Left lobe of liver (tissue), 2 donors: ENCODE data around the gene NUCB1. TPM values are rescaled to one million over a fixed set of nuclear protein-coding genes. Genes with fewer than 3 reads are reported as not detected.
"Not testable (repeated sequence)": the region's sequence is repeated elsewhere in the genome, so short reads cannot be mapped to it uniquely, and the experiment has no call there.

Experiments used
- ATAC-seq: fragments of 200-7000 bp; cut with Tn5 transposase; one replicate; pipeline ENCODE4 v1.9.1; 2020; ENCODE audit warnings: mild to moderate bottlenecking, moderate library complexity
- DNase-seq: peaks from one replicate; pipeline ENCODE4 v3.0.0-alpha.2; 2020; ENCODE audit warnings: low spot score
- total RNA-seq: library from RNA; stranded (reverse); gene quantifications from one replicate; pipeline ENCODE4 v1.2.1, GENCODE V29; 2021
- donor health status: DM: no; HTN: no; CAD: no; lungs with moderate emphysema.
- donor health status: DM: no; HTN: yes; CAD: no.

The NUCB1 gene
- total RNA-seq, 1 donor from 2014 or later: 300 TPM

DNA sequence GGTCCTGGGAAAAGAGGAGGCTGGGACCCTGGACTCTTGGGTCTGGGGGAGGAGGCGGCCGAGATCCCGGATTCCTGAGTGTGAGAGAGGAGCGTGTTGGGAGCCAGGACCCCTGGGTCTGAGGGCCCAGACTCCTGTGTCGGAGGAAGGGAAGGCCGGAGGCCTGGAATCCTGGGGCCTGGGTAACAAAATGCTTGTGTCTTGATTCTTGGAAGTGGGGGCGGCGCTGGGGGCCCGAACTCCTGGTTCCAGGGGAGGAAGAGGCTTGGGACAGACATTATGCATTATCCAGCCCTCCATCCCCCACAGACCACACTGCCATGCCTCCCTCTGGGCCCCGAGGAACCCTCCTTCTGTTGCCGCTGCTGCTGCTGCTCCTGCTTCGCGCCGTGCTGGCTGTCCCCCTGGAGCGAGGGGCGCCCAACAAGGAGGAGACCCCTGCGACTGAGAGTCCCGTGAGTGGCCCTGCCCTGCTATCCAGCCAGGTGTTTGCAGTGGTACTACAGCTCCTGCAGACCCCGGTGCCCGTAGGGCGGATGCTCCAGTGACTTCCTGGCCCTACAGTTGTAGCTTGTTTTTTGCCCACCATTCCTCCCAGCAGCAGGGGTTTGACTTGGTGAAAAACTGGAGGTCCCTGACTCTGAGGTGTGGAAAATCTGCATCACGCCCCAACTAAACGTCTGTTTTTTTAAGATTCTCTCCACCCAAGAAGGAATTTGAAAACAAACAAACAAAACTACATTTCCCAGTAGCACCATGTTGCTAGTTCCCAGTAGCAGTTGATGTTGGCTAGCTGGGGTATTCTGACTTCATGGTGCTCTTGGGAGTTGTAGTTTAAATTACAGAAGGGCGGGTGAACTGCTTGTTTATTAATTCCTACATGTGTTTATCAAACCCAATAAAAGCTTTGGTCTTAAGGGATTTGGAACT lies 630 bp downstream of the NUCB1 start:
- ATAC-seq: peak; percentile 45
- DNase-seq: no peak

DNA sequence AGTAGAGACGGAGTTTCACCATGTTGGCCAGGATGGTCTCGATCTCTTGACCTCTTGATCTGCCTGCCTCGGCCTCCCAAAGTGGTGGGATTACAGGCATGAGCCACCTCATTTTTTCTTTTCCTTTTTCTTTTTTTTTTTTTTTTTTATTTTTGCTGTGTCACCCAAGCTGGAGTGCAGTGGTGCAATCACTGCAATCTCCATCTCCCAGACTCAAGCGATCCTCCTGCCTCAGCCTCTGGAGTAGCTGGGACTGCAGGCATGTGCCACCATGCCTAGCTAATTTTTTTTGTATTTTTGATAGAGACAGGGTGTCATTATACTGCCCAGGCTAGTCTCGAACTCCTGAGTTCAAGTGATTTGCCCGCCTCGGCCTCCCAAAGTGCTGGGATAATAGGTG lies 2.2 kb downstream of the NUCB1 start:
- ATAC-seq, DNase-seq: not testable (repeated sequence)

DNA sequence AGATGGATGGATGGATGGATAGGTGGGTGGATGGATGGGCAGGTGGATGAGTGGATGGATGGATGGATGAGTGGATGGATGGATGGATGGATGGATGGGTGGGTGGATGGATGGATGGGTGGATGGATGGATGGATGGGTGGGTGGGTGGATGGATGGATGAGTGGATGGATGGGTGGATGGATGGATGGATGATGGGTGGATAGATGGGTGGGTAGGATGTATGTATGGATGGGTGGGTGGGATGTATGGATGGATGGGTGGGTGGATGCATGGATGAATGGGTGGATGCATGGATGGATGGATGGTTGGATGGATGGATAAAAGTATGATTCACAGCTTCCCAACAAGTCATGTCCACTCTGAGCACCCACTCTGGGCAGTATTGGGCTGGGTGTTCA lies 3.7 kb downstream of the NUCB1 start:
- ATAC-seq, DNase-seq: not testable (repeated sequence)

DNA sequence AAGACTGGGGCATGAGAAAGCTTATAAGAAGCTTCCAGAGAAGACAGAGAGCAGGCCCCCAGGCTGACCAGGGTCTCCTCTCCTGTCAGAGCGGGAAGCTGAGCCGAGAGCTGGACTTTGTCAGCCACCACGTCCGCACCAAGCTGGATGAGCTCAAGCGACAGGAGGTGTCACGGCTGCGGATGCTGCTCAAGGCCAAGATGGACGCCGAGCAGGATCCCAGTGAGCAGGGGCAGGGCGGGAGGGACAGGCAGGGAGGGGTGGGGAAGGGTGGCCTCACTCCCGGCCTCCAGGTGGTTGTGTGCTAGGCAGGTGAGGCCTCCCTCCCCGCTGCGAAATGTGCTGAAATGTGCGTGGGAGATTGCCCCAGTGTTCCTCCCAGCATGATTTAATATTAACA lies 5.6 kb downstream of the NUCB1 start:
- no peak for ATAC-seq
- DNase-seq: no peak

DNA sequence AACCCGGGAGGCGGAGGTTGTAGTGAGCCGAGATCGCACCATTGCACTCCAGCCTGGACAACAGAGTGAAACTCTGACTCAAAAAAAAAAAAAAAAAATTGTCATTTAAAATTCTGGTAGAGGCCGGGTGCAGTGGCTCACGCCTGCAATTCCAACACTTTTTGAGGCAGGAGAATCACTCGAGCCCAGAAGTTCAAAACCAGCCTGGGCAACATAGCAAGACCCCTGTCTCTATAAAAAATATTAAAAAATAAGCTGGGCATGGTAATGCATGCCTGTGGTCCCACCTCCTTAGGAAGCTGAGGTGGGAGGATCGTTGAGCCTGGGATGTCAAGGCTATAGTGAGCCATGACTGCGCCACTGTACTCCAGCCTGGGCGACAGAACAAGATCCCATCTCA lies 6.2 kb downstream of the NUCB1 start:
- no peak for DNase-seq
- ATAC-seq: no peak

DNA sequence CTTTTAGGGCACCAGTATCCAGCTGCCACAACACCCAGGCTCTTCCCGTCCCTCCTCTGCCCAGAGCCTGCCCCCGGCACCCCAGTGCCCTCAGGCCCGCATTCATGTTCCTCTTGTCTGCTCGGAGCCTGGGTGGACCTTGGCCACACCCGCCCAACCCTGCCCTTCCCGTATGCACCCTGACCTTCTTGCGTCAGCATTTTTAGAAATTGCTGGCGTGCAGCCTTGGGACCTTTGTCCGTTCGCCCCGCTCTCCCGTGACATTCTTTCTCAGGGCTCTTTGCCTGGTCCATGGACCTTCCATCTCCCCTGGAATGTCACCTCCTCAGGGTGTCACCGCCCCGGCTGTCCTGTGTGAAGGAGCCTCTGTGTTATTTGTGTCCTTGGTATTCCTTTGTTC lies 7.6 kb downstream of the NUCB1 start:
- peak; percentile 90 for ATAC-seq

DNA sequence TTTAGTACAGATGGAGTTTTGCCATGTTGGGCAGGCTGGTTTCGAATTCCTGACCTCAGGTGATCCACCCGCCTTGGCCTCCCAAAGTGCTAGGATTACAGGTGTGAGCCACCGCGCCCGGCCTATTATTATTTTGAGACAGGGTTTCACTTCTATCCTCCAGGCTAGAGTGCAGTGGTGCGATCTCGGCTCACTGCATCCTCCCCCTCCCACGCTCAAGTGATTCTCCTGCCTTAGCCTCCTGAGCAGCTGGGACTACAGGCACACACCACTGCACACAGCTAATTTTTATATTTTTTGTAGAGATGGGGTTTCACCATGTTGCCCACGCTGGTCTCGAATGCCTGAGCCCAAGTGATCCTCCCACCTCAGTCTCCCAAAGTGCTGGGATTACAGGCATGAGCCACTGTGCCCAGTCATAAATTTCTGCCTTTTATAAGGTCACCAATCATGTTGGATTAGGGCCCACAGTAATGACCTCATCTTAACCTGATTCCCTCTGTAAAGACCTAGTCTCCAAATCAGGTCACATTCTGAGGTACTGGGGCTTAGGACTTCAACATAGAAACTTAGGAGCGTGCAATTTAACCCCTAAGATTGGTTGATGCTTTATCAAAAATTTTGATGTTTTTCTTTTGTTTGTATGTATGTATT lies 9.4 kb downstream of the NUCB1 start:
- DNase-seq, ATAC-seq: not testable (repeated sequence)

More for the DNA sequence above, 7.6 kb downstream of the NUCB1 start:
- peak; percentile 96 for DNase-seq

DNA sequence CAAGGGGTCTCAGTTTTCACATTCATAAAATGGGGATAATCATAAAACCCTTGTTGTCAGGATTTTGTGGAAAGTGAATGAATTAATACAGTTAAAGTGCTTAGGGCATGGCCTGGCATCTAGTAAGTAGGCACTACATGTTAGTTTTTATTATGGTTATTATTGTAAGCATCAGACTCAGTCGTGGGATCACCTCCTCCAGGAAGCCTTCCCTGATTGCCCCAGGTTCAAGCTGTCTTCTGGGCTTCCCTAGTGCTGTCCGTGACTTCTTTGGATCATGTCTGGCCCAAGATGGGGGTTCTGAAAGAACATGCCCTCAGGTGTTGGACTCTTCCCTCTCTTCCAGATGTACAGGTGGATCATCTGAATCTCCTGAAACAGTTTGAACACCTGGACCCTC lies 10.7 kb downstream of the NUCB1 start:
- no peak for ATAC-seq
- no peak for DNase-seq

DNA sequence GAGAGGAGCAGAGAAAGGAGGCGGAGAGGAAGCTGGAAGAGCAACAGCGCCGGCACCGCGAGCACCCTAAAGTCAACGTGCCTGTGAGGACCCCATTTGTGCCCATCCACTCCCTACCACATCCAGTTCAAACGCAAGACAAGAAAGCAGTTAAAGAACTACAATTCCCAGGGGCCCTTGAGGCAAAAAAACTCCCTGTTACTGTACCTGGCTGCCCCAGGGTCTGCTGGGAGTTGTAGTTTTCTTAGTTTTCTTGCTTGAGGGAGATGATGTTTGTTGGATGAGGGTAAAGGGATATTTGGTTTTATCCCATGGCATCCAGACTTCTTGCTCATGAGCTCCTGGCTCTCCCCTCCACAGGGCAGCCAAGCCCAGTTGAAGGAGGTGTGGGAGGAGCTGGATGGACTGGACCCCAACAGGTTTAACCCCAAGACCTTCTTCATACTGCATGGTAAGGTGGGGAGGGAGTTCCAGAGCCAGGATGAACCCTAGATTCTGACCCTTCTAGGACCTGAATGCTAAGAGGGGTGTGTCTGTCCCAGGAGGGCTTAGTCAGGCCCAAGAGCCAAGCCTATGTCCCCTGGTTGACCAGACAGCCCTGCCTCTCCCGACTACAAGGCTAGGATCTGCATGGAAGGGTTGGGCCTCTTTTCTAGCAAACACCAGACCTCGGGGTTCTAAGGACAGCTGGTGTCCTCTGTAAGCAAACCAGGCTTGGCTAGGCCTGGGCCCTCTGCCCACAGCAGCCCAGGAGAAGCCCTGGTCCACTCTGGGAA lies 13.2 kb downstream of the NUCB1 start:
- DNase-seq: no peak
- no peak for ATAC-seq

DNA sequence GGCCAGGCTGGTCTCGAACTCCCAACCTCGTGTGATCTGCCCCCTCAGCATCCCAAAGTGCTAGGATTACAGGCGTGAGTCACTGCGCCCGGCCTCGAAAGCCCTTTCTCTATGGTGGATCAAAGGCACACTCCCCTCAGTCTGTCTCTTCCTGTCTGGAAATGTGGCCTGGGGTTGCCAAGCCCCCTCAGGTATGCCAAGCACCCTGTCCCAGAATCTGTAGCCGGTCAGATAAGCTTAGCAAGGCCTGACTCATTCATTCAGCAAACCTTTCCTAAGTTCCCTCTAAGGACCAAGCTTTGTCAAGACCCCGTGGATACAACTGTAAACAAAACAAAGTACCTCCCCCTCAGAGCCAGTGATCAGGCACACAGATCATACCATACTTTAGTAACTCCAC lies 14.1 kb downstream of the NUCB1 start:
- DNase-seq (no peak), ATAC-seq (no peak)

DNA sequence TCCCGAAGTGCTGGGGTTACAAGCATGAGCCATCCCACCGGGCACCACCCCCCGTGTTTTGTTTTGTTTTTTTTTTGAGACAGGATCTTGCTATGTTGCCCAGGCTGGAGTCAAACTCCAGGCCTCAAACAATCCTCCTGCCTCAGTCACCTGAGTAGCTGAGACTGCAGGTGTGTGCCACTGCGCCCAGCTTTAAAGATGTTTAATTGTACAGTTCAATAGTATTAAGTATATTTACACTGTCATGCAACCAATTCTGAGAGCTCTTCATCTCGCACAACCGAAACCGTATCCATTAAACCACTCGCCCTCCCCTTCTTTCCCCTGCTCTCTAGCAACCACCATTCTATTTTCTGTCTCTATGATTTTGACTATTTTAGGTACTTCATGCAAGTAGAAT lies 15.6 kb downstream of the NUCB1 start:
- ATAC-seq (no peak), DNase-seq (no peak)

DNA sequence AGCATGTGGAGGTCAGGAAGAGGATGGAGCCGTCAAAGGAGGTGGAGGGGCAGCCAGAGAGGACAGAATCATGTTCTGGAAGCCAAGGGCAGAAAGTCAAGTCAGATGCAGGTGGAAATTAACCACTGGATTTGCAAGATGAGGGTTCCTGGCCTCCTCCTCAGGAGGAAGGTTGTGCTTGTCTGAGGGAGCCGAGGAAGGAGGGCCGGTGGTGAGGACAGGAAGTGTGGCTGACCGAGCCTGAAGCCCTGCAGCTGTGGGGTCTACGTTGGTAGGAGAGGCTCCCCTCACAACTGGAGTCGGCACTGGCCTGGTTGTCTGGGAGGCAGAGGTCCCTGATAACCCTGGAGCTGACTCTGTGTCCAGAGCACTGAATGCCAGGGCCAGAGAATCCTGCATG lies 18.0 kb downstream of the NUCB1 start:
- DNase-seq: no peak
- no peak for ATAC-seq

DNA sequence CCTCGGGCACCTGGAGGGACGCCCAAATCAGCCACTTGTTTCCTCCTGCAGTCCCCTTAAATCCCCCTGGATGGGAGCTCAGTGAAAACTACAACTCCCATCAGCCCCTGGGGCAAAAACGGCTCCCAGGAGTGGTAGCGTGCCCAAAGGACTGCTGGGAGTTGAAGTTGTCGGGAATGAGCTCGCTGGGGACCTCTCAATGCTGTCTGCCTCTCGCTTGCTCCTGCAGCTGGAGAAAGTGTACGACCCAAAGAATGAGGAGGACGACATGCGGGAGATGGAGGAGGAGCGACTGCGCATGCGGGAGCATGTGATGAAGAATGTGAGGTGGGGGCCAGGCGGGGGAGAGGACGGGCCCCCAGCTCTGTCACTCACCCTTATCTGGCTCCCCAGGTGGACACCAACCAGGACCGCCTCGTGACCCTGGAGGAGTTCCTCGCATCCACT lies 18.7 kb downstream of the NUCB1 start:
- DNase-seq (no peak), ATAC-seq (peak; percentile 39)

DNA sequence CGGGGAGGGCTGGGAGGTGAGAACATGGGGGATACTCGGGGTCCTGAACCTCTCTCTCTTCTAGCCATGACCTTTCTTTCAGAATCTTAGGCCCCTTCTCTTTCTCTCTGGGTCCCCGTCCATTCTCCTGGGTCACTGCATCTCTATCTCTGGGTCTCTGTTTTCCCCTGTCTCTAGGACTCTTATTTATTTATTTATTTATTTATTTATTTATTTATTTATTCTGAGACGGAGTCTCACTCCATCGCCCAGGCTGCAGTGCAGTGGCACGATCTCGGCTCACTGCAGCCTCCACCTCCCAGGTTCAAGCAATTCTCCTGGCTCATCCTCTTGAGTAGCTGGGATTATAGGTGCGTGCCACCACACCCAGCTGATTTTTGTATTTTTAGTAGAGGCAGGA lies 19.2 kb downstream of the NUCB1 start:
- ATAC-seq, DNase-seq: not testable (repeated sequence)

DNA sequence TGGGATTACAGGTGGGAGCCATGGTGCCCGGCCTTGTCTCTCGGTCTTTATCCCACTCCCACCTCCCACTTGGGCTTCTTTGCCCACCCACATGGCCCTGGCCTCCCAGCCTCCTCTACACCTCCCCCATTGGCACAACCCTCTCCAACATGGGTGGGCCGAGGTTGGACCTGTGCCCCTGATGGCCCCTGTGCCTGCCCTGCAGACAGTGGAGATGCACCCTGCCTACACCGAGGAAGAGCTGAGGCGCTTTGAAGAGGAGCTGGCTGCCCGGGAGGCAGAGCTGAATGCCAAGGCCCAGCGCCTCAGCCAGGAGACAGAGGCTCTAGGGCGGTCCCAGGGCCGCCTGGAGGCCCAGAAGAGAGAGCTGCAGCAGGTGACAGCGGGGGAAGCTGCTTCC lies 20.8 kb downstream of the NUCB1 start:
- ATAC-seq: no peak

DNA sequence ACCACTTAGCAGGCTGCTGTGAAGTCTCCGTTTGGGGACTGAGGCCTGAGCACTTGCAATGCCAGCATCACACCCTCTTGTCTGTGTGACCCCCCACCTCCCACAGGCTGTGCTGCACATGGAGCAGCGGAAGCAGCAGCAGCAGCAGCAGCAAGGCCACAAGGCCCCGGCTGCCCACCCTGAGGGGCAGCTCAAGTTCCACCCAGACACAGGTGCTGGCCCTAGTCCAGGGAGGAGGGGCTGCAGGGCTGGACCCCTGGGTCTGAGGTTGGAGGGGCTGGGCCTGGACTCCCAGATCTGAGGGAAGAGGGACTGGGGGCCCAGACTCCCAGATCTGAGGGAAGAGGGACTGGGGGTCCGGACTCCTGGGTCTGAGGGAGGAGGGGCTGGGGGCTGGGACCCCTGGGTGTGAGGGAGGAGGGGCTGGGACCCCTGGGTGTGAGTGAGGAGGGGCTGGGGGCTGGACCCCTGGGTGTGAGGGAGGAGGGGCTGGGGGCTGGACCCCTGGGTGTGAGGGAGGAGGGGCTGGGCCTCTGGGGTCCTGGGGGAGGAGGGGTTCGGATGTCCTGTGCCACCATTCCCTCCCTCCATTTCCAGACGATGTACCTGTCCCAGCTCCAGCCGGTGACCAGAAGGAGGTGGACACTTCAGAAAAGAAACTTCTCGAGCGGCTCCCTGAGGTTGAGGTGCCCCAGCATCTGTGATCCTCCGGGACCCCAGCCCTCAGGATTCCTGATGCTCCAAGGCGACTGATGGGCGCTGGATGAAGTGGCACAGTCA lies 21.8 kb downstream of the NUCB1 start:
- ATAC-seq: no peak
- no peak for DNase-seq

More for the DNA sequence above, 20.8 kb downstream of the NUCB1 start:
- no peak for DNase-seq

DNA sequence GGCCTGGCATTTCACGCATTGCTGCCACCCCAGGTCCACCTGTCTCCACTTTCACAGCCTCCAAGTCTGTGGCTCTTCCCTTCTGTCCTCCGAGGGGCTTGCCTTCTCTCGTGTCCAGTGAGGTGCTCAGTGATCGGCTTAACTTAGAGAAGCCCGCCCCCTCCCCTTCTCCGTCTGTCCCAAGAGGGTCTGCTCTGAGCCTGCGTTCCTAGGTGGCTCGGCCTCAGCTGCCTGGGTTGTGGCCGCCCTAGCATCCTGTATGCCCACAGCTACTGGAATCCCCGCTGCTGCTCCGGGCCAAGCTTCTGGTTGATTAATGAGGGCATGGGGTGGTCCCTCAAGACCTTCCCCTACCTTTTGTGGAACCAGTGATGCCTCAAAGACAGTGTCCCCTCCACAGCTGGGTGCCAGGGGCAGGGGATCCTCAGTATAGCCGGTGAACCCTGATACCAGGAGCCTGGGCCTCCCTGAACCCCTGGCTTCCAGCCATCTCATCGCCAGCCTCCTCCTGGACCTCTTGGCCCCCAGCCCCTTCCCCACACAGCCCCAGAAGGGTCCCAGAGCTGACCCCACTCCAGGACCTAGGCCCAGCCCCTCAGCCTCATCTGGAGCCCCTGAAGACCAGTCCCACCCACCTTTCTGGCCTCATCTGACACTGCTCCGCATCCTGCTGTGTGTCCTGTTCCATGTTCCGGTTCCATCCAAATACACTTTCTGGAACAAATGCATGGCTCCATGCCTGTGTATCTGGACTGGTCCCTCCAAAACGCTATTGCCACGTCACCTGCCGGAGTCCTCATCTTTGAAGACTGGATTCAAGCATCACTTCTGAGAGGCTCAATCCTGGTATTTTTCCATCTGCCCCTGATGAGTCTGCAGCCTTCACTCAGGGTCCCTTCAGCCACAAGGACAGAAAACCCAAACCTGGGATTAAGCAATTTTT lies 22.7 kb downstream of the NUCB1 start:
- ATAC-seq (no peak), DNase-seq (no peak)

DNA sequence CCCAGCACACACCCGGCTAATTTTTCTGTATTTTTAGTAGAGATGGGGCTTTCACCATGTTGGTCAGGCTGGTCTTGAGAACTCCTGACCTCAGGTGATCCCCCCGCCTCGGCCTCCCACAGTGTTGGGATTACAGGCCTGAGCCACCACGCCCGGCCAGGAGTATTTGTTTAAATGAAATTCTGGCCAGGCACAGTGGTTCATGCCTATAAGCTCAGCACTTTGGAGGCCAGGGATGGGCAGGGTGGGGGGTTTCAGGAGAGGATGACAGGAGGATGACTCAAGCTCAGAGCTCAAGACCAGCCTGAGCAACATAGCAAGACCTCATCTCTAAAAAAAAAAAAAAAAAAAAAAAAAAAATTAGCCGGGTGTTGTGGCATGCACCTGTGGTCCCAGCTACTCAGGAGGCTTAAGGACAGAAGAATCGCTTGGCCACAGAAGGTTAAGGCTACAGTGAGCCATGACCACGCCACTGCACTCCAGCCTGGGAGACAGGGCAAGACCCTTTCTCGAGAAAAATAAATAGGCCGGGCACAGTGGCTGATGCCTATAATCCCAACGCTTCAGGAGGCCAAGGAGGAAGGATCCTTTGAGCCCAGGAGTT lies 25.2 kb downstream of the NUCB1 start:
- ATAC-seq: no peak

DNA sequence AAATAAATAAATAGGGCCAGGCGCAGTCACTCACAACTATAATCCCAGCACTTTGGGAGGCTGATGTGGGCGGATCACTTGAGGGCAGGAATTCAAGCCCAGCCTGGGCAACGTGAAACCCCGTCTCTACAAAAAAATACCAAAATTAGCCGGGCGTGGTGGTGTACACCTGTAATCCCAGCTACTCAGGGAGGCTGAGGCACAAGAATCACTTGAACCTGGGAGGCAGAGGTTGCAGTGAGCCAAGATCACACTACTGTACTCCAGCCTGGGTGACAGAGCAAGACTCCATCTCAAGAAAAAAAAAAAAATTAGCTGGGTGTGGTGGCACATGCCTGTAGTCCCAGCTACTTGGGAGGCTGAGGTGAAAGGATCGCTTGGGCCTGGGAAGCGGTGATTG lies 25.8 kb downstream of the NUCB1 start:
- not testable (repeated sequence) for DNase-seq, ATAC-seq

More for the DNA sequence above, 25.2 kb downstream of the NUCB1 start:
- no peak for DNase-seq
